ENCODE results near the gene IFNAR1. TPM values are rescaled to one million over a fixed set of nuclear protein-coding genes. Genes with fewer than 3 reads are reported as not detected.

The IFNAR1 gene
- total and polyA plus RNA-seq, 2 of the 8 experiments (the other 6 are each of a cell fraction or from before 2014, with no cell fraction given): 3.1 to 17.1 TPM

- Histone ChIP-seq H4K5ac (ENCODE audit: insufficient read length, low read depth, low read length) (peak overlapping the region; percentile 84), H3K23me2 (ENCODE audit: low read depth, low read length) (peaks cover 8% of the 10 kb centered on the region; the same call in 1 of the 2 replicates), H3K79me2 (ENCODE audit: control insufficient read depth in 1 of 2, insufficient read depth in 2 of 2, low read length in 2 of 2) (peaks cover 8 to 49% of the 10 kb centered on the region in 2 experiments), H2BK15ac (ENCODE audit: low read length) (no peak overlapping the region; the same call in 1 of the 2 replicates), H3K4me1 (replicated peaks in 1 of 4; ENCODE audit: control insufficient read depth in 3 of 4, insufficient read depth in 4 of 4, low read length in 3 of 4) (0 out of 7 replicates have a peak, but pooled peaks cover 0 to 3% (median under 1%) of the 10 kb centered on the region in 4 experiments), H3K18ac (ENCODE audit: extremely low read depth, low read length) (peak overlapping the region; percentile 99), H3K79me1 (ENCODE audit: low read depth, low read length) (peaks cover 6% of the 10 kb centered on the region; the same call in 1 of the 2 replicates), H3K14ac (ENCODE audit: insufficient read length) (no peak overlapping the region), H3K36me3 (ENCODE audit: control insufficient read depth in 2 of 4, insufficient read depth in 4 of 4, low read length in 3 of 4) (no peaks in the 10 kb centered on the region; a peak in 1 of 8 replicates), H3K9ac (replicated peaks in 1 of 4; ENCODE audit: extremely low read depth in 1 of 4, low read depth in 3 of 4, low read length in 3 of 4) (peak overlapping the region; percentile 79 to 87 (median 84)), H3K9me3 (ENCODE audit: insufficient read depth in 2 of 2, low read depth in 1 of 2, low read length in 1 of 2) (no peaks in the 10 kb centered on the region; a peak in 1 of 4 replicates), H3K4me3 (ENCODE audit: extremely low read depth in 1 of 4, insufficient read depth in 2 of 4, low read depth in 3 of 4, low read length in 4 of 4) (peak overlapping the region; percentile 67 to 94 (median 80)), H2BK120ac (replicated peaks; ENCODE audit: low read depth, low read length) (peak overlapping the region; percentile 47), H2AFZ (ENCODE audit: low read length) (peak overlapping the region; percentile 21; the same call in 1 of the 2 replicates), H4K8ac (ENCODE audit: extremely low read depth, insufficient read depth, low read length) (peak overlapping the region; percentile 96), H4K91ac (replicated peaks; ENCODE audit: insufficient read length, low read length) (peak overlapping the region; percentile 99), H3K27ac (ENCODE audit: low read depth, low read length) (peak overlapping the region; percentile 57), H3K56ac (replicated peaks; ENCODE audit: insufficient read length, low read depth, low read length) (peak overlapping the region; percentile 61), H4K20me1 (replicated peaks in 1 of 2; ENCODE audit: control insufficient read depth in 1 of 2, insufficient read depth in 2 of 2, low read length in 2 of 2) (peaks cover 0 to 3% of the 10 kb centered on the region in 2 experiments), H3K23ac (ENCODE audit: insufficient read length) (no peak overlapping the region), H2AK5ac (ENCODE audit: low read depth, low read length) (no peak overlapping the region), H2BK20ac (ENCODE audit: low read length) (no peak overlapping the region; the same call in 1 of the 2 replicates), H3K27me3 (replicated peaks in 1 of 4; ENCODE audit: control insufficient read depth in 3 of 4, extremely low read depth in 1 of 4, insufficient read depth in 3 of 4, low read length in 3 of 4) (no peaks in the 10 kb centered on the region), H3K4me2 (ENCODE audit: insufficient read depth in 1 of 2, low read depth in 2 of 2, low read length in 2 of 2) (peak overlapping the region; percentile 65 to 93), H2BK12ac (ENCODE audit: low read depth, low read length) (peak overlapping the region; percentile 75; the same call in 1 of the 2 replicates), H3K4ac (replicated peaks; ENCODE audit: insufficient read length, low read depth, low read length) (no peak overlapping the region), H2BK5ac (ENCODE audit: low read depth, low read length) (peak overlapping the region; percentile 94)
- WGBS, 2 experiments (ENCODE audit: extremely low coverage in 1 of 2, insufficient coverage in 1 of 2, insufficient read length in 1 of 2, insufficient replicate concordance in 2 of 2, low coverage in 1 of 2, low lambda C conversion rate in 2 of 2, missing lambda C conversion rate in 1 of 2): 1% methylated on average over 28 of the region's 28 CpGs; no CpG with 5 or more reads in 1 of the 2 experiments
- ChIA-PET POLR2A (ENCODE audit: partially characterized antibody) (interaction anchor here (0.6 to 2.0 kb wide), 25 partner anchors 9 to 654 kb away, joined by 3 to 19 read pairs (median 3); partner anchors contain the start of genes IFNGR2, IL10RB and PAXBP1), CTCF (ENCODE audit: partially characterized antibody) (interaction anchor here (0.9 to 1.1 kb wide), 3 partner anchors 37 to 100 kb away, joined by 3 read pairs; no protein-coding TSS in a partner anchor)
- no peak for DNase-seq (ENCODE audit: low read depth in 1 of 2, low spot score in 2 of 2)
- no peak for FAIRE-seq
- TF ChIP-seq ASH2L (IDR thresholded peaks at IDR 0.05; ENCODE audit: low read length) (peak; percentile 12), SIRT6 (IDR thresholded peaks at IDR 0.05; ENCODE audit: low read length) (no peak), POLR2A (IDR thresholded peaks at IDR 0.05; ENCODE audit: control extremely low read depth in 1 of 2, low read depth in 2 of 2, low read length in 2 of 2) (peak in 1 of 2 experiments; percentile 40; a peak in 1 of 3 replicates), RBBP5 (IDR thresholded peaks at IDR 0.05; ENCODE audit: borderline replicate concordance, low read depth, low read length) (peak; percentile 5; the same call in 1 of the 2 replicates), GTF2F1 (IDR thresholded peaks at IDR 0.05; ENCODE audit: borderline replicate concordance, low read depth, low read length) (no peak), NRF1 (IDR thresholded peaks at IDR 0.05; ENCODE audit: low read depth, low read length) (no peak), E2F6 (IDR thresholded peaks at IDR 0.05) (peak; percentile 23; the same call in 1 of the 2 replicates), KDM4A (IDR thresholded peaks at IDR 0.05; ENCODE audit: low read depth, low read length, severe bottlenecking) (peak; percentile 24), SP2 (IDR thresholded peaks at IDR 0.05; ENCODE audit: low read length) (no peak), SIN3A (conservative IDR thresholded peaks at IDR 0.05 in 1 of 2, IDR thresholded peaks at IDR 0.05 in 1 of 2; ENCODE audit: low read depth in 1 of 2, low read length in 2 of 2) (0 out of 4 replicates have a peak, but pooled peaks have one; percentile 29 to 54)
These were observed 675 bp downstream of the IFNAR1 start for GRCh38 chr21:33325222-33326067.
